Activated T-helper 1 cell treated with anti-CD3 and anti-CD28 coated beads, Interleukin-12 subunit alpha, Interleukin-12 subunit beta, Interleukin-2, Interleukin-4 antibody, amounts not matched to agents 30 ng/mL and 10 ng/mL and 1 ng/mL, durations not matched to agents 14 hours and 24 hours and 36 hours (primary cell): ENCODE measurements around the gene SLC7A6. TPM values are rescaled to one million over a fixed set of nuclear protein-coding genes. Genes with fewer than 3 reads are reported as not detected.

Experiments used
- DNase-seq: peaks from one replicate; pipeline ENCODE4 v3.0.0; 2021; ENCODE audit warnings: low spot score
- H3K27ac Mint-ChIP-seq: one replicate; pipeline ENCODE4 v1.8.0; 2021; ENCODE audit warnings: mild to moderate bottlenecking, mixed read lengths
- H3K27me3 Mint-ChIP-seq: one replicate; pipeline ENCODE4 v1.8.0; 2022; ENCODE audit warnings: mild to moderate bottlenecking, moderate library complexity, mixed read lengths; ENCODE audit not compliant: insufficient read depth
- H3K36me3 Mint-ChIP-seq: one replicate; pipeline ENCODE4 v1.8.0; 2021; ENCODE audit warnings: low read depth, mixed read lengths
- H3K4me1 Mint-ChIP-seq: one replicate; pipeline ENCODE4 v1.8.0; 2021; ENCODE audit warnings: low read depth, mixed read lengths
- H3K4me3 Mint-ChIP-seq: one replicate; pipeline ENCODE4 v1.8.0; 2021; ENCODE audit warnings: mild to moderate bottlenecking, moderate library complexity, mixed read lengths
- H3K9me3 Mint-ChIP-seq: one replicate; pipeline ENCODE4 v1.8.0; 2021; ENCODE audit warnings: mixed read lengths
- intact Hi-C: fragments of 100-400 bp; cut with micrococcal nuclease; formaldehyde crosslinking; loops from one replicate; pipeline ENCODE4 v1.15.1; 2024
- total RNA-seq: library from RNA; stranded (reverse); gene quantifications from 2 replicates; pipeline ENCODE4 v1.2.3, GENCODE V29; 2022

The SLC7A6 gene
- total RNA-seq, 1 donor from 2014 or later = 143 TPM

- peak overlapping the region; percentile 85 for H3K27ac Mint-ChIP-seq
- peaks cover 62% of the 10 kb centered on the region for H3K36me3 Mint-ChIP-seq
- no peaks in the 10 kb centered on the region for H3K27me3 Mint-ChIP-seq
- intact Hi-C loops = loop anchor here (1.0 to 10.0 kb wide), 2 partner anchors 17 to 485 kb away; no protein-coding TSS in a partner anchor
- peaks cover 84% of the 10 kb centered on the region for H3K4me1 Mint-ChIP-seq
- H3K9me3 Mint-ChIP-seq = no peaks in the 10 kb centered on the region
- DNase-seq = no peak
- peak overlapping the region; percentile 72 for H3K4me3 Mint-ChIP-seq
These were observed 5.5 kb downstream of the SLC7A6 start for GRCh38 chr16:68269793-68270192.

- intact Hi-C loops = loop anchor here (1.0 kb wide), 1 partner anchor 16 kb away; no protein-coding TSS in a partner anchor
- H3K4me3 Mint-ChIP-seq = peak overlapping the region; percentile 34
- no peak for DNase-seq
- H3K4me1 Mint-ChIP-seq = peaks cover 85% of the 10 kb centered on the region
- H3K36me3 Mint-ChIP-seq = peaks cover 63% of the 10 kb centered on the region
- no peaks in the 10 kb centered on the region for H3K27me3 Mint-ChIP-seq
- H3K27ac Mint-ChIP-seq = peak overlapping the region; percentile 85
- no peaks in the 10 kb centered on the region for H3K9me3 Mint-ChIP-seq
These were observed 6.0 kb downstream of the SLC7A6 start for GRCh38 chr16:68270353-68270752.

GRCh38 chr16:68272507-68273209 lies 8.3 kb downstream of the SLC7A6 start:
- Mint-ChIP-seq H3K4me3 (peak overlapping the region; percentile 56), H3K36me3 (peaks cover 62% of the 10 kb centered on the region), H3K4me1 (peaks cover 80% of the 10 kb centered on the region), H3K9me3 (no peaks in the 10 kb centered on the region), H3K27me3 (no peaks in the 10 kb centered on the region), H3K27ac (peak overlapping the region; percentile 89)
- no peak for DNase-seq
- intact Hi-C loops = no loop called here

- peaks cover 72% of the 10 kb centered on the region for H3K4me1 Mint-ChIP-seq
- peak overlapping the region; percentile 89 for H3K27ac Mint-ChIP-seq
- intact Hi-C loops = no loop called here
These were observed 9.1 kb downstream of the SLC7A6 start for GRCh38 chr16:68273459-68273858.

GRCh38 chr16:68273896-68274295 lies 9.6 kb downstream of the SLC7A6 start:
- peaks cover 56% of the 10 kb centered on the region for H3K36me3 Mint-ChIP-seq

More at GRCh38 chr16:68273459-68273858, 9.1 kb downstream of the SLC7A6 start:
- H3K36me3 Mint-ChIP-seq = peaks cover 56% of the 10 kb centered on the region
- no peaks in the 10 kb centered on the region for H3K27me3 Mint-ChIP-seq
- no peak for DNase-seq
- H3K4me3 Mint-ChIP-seq = peak overlapping the region; percentile 56
- no peaks in the 10 kb centered on the region for H3K9me3 Mint-ChIP-seq

GRCh38 chr16:68274441-68274840 lies 10.1 kb downstream of the SLC7A6 start:
- Mint-ChIP-seq H3K27me3 (no peaks in the 10 kb centered on the region), H3K27ac (peak overlapping the region; percentile 90), H3K4me3 (peak overlapping the region; percentile 63), H3K4me1 (peaks cover 67% of the 10 kb centered on the region), H3K36me3 (peaks cover 53% of the 10 kb centered on the region), H3K9me3 (no peaks in the 10 kb centered on the region)
- intact Hi-C loops = no loop called here
- DNase-seq = no peak

More at GRCh38 chr16:68273896-68274295, 9.6 kb downstream of the SLC7A6 start:
- H3K27ac Mint-ChIP-seq = peak overlapping the region; percentile 90
- H3K9me3 Mint-ChIP-seq = no peaks in the 10 kb centered on the region
- DNase-seq = no peak
- peak overlapping the region; percentile 63 for H3K4me3 Mint-ChIP-seq
- peaks cover 70% of the 10 kb centered on the region for H3K4me1 Mint-ChIP-seq
- intact Hi-C loops = no loop called here
- no peaks in the 10 kb centered on the region for H3K27me3 Mint-ChIP-seq

- Mint-ChIP-seq H3K36me3 (peaks cover 54% of the 10 kb centered on the region), H3K27ac (peak overlapping the region; percentile 90), H3K4me1 (peaks cover 63% of the 10 kb centered on the region), H3K4me3 (peak overlapping the region; percentile 65), H3K27me3 (no peaks in the 10 kb centered on the region), H3K9me3 (no peaks in the 10 kb centered on the region)
- DNase-seq = peak; percentile 40
- intact Hi-C loops = loop anchor here (1.0 kb wide), 2 partner anchors 9 to 10 kb away; no protein-coding TSS in a partner anchor
These were observed 11.4 kb downstream of the SLC7A6 start for GRCh38 chr16:68275611-68276191.

- peak overlapping the region; percentile 65 for H3K4me3 Mint-ChIP-seq
- no peak for DNase-seq
- no peaks in the 10 kb centered on the region for H3K9me3 Mint-ChIP-seq
- intact Hi-C loops = no loop called here
- no peaks in the 10 kb centered on the region for H3K27me3 Mint-ChIP-seq
- peaks cover 63% of the 10 kb centered on the region for H3K4me1 Mint-ChIP-seq
- H3K36me3 Mint-ChIP-seq = peaks cover 53% of the 10 kb centered on the region
- peak overlapping the region; percentile 90 for H3K27ac Mint-ChIP-seq
These were observed 11.9 kb downstream of the SLC7A6 start for GRCh38 chr16:68276223-68276622.

- Mint-ChIP-seq H3K4me1 (peaks cover 67% of the 10 kb centered on the region), H3K27me3 (no peaks in the 10 kb centered on the region), H3K9me3 (no peaks in the 10 kb centered on the region), H3K27ac (peak overlapping the region; percentile 62), H3K4me3 (no peak overlapping the region), H3K36me3 (peaks cover 58% of the 10 kb centered on the region)
- intact Hi-C loops = loop anchor here (10.0 kb wide), 1 partner anchor 905 kb away; the partner anchor contains the start of gene SNTB2
- DNase-seq = no peak
These were observed 15.6 kb downstream of the SLC7A6 start for GRCh38 chr16:68279726-68280558.

GRCh38 chr16:68281368-68282063 lies 17.2 kb downstream of the SLC7A6 start:
- intact Hi-C loops = loop anchor here (1.0 to 10.0 kb wide), 2 partner anchors 8 to 903 kb away; partner anchors contain the start of gene SNTB2
- peaks cover 53% of the 10 kb centered on the region for H3K36me3 Mint-ChIP-seq
- H3K27ac Mint-ChIP-seq = peak overlapping the region; percentile 95
- no peak for DNase-seq
- peak overlapping the region; percentile 64 for H3K4me3 Mint-ChIP-seq
- H3K4me1 Mint-ChIP-seq = peaks cover 70% of the 10 kb centered on the region
- no peaks in the 10 kb centered on the region for H3K27me3 Mint-ChIP-seq
- H3K9me3 Mint-ChIP-seq = no peaks in the 10 kb centered on the region

GRCh38 chr16:68282064-68282452 lies 17.7 kb downstream of the SLC7A6 start:
- Mint-ChIP-seq H3K4me1 (peaks cover 75% of the 10 kb centered on the region), H3K36me3 (peaks cover 56% of the 10 kb centered on the region), H3K9me3 (no peaks in the 10 kb centered on the region), H3K4me3 (peak overlapping the region; percentile 64), H3K27me3 (no peaks in the 10 kb centered on the region), H3K27ac (peak overlapping the region; percentile 95)
- no peak for DNase-seq
- intact Hi-C loops = loop anchor here (10.0 kb wide), 1 partner anchor 903 kb away; the partner anchor contains the start of gene SNTB2

- H3K4me3 Mint-ChIP-seq = peak overlapping the region; percentile 81
- intact Hi-C loops = loop anchor here (10.0 kb wide), 1 partner anchor 901 kb away; the partner anchor contains the start of gene SNTB2
- peaks cover 88% of the 10 kb centered on the region for H3K4me1 Mint-ChIP-seq
- H3K27me3 Mint-ChIP-seq = no peaks in the 10 kb centered on the region
- H3K9me3 Mint-ChIP-seq = no peaks in the 10 kb centered on the region
- peaks cover 69% of the 10 kb centered on the region for H3K36me3 Mint-ChIP-seq
- DNase-seq = no peak
- peak overlapping the region; percentile 92 for H3K27ac Mint-ChIP-seq
These were observed 19.0 kb downstream of the SLC7A6 start for GRCh38 chr16:68283346-68283745.
